Thoracic aorta (tissue), 2 donors: ENCODE measurements around the gene INAVA. TPM values are rescaled to one million over a fixed set of nuclear protein-coding genes. Genes with fewer than 3 reads are reported as not detected.

Experiments
- ATAC-seq: fragments of 150-250 bp; one replicate; pipeline ENCODE4 v1.8.0; 2017; ENCODE audit warnings: low read depth; ENCODE audit not compliant: insufficient number of reproducible peaks, low FRiP score
- DNase-seq: peaks from one replicate; pipeline ENCODE4 v3.0.0-alpha.2; 2020; ENCODE audit warnings: low spot score
- H3K27ac ChIP-seq, 2 donors: fragments of 200-600 bp; sonication (generic); 1 replicate in 1 of 2; 2 replicates in 1 of 2; pipeline ENCODE4 v1.5.1; 2016; ENCODE audit warnings: mild to moderate bottlenecking in 2 of 2, moderate library complexity in 2 of 2
- H3K27me3 ChIP-seq: fragments of 200-600 bp; sonication (generic); replicated peaks from 2 replicates; pipeline ENCODE4 v1.6.0; 2016; ENCODE audit warnings: mild to moderate bottlenecking; ENCODE audit not compliant: insufficient read depth
- H3K36me3 ChIP-seq: fragments of 200-600 bp; sonication (generic); one replicate; pipeline ENCODE4 v1.5.1; 2016
- H3K4me1 ChIP-seq, 2 donors: fragments of 200-600 bp; sonication (generic); 1 replicate in 1 of 2; 2 replicates in 1 of 2; pipeline versions ENCODE4 v1.5.1 to v1.6.0; 2016; ENCODE audit warnings: low read depth in 2 of 2, mild to moderate bottlenecking in 1 of 2; ENCODE audit not compliant: control insufficient read depth in 1 of 2
- H3K4me3 ChIP-seq: fragments of 200-600 bp; sonication (generic); 2 replicates; pipeline ENCODE4 v1.5.1; 2016; ENCODE audit warnings: mild to moderate bottlenecking
- H3K9me3 ChIP-seq: fragments of 200-600 bp; sonication (generic); 2 replicates; pipeline ENCODE4 v1.5.1; 2016
- total RNA-seq, 2 donors: library from RNA; depleted of rRNA; stranded (reverse); fragments of >200 nt; gene quantifications; one replicate each; pipeline versions ENCODE4 v1.1.0 to v1.2.3, GENCODE V29; 2016
- TF ChIP-seq, protein P1 (sequence below): fragments of 200-600 bp; sonication (generic); IDR thresholded peaks from one replicate; pipeline ENCODE4 v1.5.1; 2019; ENCODE audit warnings: antibody characterized with exemption

The INAVA gene, protein sequence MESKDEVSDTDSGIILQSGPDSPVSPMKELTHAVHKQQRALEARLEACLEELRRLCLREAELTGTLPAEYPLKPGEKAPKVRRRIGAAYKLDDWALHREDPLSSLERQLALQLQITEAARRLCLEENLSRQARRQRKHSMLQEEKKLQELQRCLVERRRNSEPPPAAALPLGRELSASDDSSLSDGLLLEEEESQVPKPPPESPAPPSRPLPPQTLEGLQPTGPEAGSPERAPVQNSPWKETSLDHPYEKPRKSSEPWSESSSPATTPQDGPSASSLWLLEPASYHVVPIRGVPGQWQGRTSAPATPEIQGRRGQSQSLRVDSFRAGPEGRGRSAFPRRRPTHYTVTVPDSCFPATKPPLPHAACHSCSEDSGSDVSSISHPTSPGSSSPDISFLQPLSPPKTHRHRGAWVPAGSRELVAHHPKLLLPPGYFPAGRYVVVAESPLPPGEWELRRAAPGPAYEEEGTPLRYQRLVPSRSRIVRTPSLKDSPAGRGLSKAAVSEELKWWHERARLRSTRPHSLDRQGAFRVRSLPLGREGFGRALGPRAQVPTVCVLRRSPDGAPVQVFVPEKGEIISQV
- total RNA-seq: 1 to 10 TPM; 1.8 to 3.5 TPM

DNA sequence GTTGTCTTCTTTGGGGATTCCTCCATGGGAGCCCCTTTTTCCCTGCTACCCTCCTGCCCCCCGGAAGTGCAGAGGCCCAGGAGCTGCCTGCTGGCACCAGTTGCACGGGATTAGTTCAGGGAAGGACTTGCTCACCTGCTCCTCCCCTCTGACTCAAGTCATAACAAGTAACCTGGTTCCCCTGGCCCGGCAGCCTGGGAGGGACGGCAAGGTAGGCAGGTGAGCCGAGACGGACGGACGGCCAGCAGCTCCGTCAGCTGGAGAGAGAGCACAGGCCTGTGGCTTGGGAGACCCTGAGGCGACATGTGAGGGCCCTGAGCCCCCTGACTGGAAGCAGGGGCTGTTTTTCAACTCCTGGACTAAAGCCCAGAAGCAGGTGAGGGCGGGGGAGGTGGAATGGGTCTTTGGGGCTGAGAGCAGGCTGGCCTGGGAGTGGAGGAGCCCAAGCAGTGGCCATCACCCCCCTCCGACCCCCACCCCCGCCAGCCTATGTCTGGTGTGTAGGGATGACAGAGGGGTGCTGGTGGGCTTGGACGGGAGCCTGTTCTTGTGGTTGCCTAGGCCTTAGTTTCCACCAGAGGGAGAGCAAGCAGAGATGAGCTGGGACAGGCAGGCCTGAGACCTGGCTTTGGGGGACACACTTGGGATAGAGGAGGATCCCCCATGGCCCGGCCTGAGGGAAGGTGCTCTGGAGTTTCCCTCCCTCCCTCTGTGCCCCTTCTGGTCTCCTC, at the start of gene INAVA:
Gene INAVA (plus strand): TSS at position 189 of the 731 bp plus-strand sequence. CDS start 3,501 bp downstream, outside the sequence.
- H3K36me3 ChIP-seq: no peaks in the 10 kb centered on the region
- DNase-seq (no peak), ATAC-seq (no peak)
- H3K4me1 ChIP-seq: peaks cover 3 to 16% of the 10 kb centered on the region in 2 donors
- no peaks in the 10 kb centered on the region for H3K27me3 ChIP-seq
- H3K9me3 ChIP-seq: no peaks in the 10 kb centered on the region
- H3K4me3 ChIP-seq: no peak within 1 kb of the TSS
- H3K27ac ChIP-seq: no peak within 1 kb of the TSS
- TF ChIP-seq, protein P1, sequence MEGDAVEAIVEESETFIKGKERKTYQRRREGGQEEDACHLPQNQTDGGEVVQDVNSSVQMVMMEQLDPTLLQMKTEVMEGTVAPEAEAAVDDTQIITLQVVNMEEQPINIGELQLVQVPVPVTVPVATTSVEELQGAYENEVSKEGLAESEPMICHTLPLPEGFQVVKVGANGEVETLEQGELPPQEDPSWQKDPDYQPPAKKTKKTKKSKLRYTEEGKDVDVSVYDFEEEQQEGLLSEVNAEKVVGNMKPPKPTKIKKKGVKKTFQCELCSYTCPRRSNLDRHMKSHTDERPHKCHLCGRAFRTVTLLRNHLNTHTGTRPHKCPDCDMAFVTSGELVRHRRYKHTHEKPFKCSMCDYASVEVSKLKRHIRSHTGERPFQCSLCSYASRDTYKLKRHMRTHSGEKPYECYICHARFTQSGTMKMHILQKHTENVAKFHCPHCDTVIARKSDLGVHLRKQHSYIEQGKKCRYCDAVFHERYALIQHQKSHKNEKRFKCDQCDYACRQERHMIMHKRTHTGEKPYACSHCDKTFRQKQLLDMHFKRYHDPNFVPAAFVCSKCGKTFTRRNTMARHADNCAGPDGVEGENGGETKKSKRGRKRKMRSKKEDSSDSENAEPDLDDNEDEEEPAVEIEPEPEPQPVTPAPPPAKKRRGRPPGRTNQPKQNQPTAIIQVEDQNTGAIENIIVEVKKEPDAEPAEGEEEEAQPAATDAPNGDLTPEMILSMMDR: no peak

DNA sequence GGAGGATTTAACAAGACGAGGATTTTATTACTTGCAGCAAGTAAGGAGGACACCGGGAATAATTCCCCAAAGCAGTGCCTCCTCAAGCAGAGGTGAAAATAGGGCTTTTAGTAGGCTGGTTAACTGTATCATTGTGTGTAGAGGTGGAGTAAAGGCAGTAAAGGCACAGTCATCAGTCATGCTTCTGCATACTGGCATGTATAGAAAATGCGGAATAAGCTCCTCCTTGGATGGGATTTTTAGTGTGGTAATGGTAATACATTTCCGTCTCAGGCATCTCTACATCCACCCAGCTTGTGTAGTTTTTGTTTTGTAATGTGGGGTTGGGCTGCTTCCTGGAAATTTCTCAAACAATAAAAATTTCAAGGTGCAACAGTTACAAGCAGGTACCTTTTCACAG, 49.3 kb upstream of the INAVA start:
- H3K36me3 ChIP-seq: peaks cover 23% of the 10 kb centered on the region
- H3K9me3 ChIP-seq: no peaks in the 10 kb centered on the region
- H3K4me1 ChIP-seq: no peaks in the 10 kb centered on the region
- H3K4me3 ChIP-seq: no peak overlapping the region
- ATAC-seq: no peak
- DNase-seq: no peak
- TF ChIP-seq, protein P1: no peak
- no peaks in the 10 kb centered on the region for H3K27me3 ChIP-seq
- no peak overlapping the region for H3K27ac ChIP-seq

DNA sequence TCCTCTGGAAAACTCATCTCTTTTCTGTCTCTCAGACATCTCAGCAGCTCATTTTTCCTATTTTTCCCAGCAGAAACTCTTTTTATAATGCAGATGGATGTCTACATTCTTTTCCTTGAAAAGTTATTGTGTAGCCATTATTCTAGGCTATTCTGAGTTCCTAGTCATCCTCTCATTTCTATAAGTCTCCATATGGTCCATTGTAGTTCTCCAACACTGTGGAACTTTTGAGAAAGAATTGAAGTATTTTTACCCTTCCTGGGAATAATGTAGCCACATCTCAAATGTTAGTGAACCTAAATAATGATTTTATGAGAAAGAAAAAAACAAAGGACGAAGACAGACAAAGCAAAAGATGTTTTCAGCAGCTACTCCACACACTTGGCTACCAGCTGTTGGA, 48.3 kb upstream of the INAVA start:
- H3K27ac ChIP-seq: no peak overlapping the region
- DNase-seq (no peak), ATAC-seq (no peak)
- TF ChIP-seq, protein P1: no peak
- no peaks in the 10 kb centered on the region for H3K27me3 ChIP-seq
- no peaks in the 10 kb centered on the region for H3K4me1 ChIP-seq
- no peaks in the 10 kb centered on the region for H3K9me3 ChIP-seq
- H3K36me3 ChIP-seq: peaks cover 26% of the 10 kb centered on the region
- no peak overlapping the region for H3K4me3 ChIP-seq

DNA sequence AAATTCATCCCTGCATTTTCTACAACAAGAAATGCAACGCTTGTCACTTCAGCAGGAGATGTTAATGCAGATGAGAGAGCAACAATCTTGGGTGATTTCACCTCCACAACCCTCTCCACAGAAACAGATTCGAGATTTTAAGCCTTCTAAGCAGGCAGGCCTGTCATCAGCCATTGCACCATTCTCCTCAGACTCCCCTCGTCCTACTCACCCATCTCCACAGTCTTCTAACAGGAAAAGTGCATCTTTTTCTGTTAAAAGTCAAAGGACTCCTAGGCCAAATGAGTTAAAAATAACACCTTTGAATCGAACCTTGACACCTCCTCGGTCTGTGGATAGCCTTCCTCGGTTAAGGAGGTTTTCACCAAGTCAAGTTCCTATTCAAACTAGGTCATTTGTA, 45.3 kb upstream of the INAVA start:
- ATAC-seq: no peak
- DNase-seq: no peak
- peaks cover 28% of the 10 kb centered on the region for H3K36me3 ChIP-seq
- H3K4me1 ChIP-seq: no peaks in the 10 kb centered on the region
- H3K27ac ChIP-seq: no peak overlapping the region
- no peak overlapping the region for H3K4me3 ChIP-seq
- TF ChIP-seq, protein P1: no peak
- H3K9me3 ChIP-seq: no peaks in the 10 kb centered on the region
- H3K27me3 ChIP-seq: no peaks in the 10 kb centered on the region

DNA sequence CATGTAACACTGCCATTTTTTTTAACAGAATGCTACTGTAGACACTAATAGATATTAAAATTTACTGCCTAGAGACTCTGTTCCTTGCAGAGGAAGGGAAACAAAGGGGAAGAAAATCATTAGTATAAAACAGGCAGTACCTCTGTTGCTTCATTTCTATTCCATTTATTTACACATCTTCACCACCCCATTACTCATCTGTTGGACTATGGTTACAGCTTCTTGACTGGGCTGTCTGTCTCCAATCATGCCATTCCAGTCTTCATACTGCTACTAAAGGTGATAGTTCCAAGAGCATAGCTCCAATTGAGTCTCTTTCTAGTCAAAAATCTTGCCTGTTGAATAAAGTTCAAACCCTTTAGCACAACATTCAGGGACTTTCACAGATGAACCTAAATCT, 44.1 kb upstream of the INAVA start:
- TF ChIP-seq, protein P1: no peak
- H3K36me3 ChIP-seq: peaks cover 29% of the 10 kb centered on the region
- no peak for ATAC-seq

More for the DNA sequence above, 44.1 kb upstream of the INAVA start:
- no peak for DNase-seq
- Histone ChIP-seq H3K27me3 (no peaks in the 10 kb centered on the region), H3K4me1 (no peaks in the 10 kb centered on the region), H3K9me3 (no peaks in the 10 kb centered on the region), H3K4me3 (no peak overlapping the region), H3K27ac (no peak overlapping the region)
